ENCODE data around the gene UBE2G2.

DNA sequence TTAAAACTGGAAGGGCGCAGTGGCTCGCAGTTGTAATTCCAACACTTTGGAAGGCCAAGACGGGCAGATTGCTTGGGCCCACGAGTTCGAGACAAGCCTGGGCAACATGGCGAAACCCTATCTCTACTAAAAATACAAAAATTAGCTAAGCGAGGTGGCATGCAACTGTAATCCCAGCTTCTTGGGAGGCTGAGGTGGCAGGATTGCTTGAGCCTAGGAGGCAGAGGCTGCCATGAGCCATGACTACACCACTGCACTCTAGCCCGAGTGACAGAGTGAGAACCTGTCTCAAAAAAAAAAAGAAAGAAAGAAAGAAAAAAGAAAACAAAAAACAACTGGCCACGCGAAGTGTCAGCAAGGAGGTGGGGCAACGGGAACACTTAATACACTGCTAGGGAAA is 6.3 kb downstream of the UBE2G2 start:
- no peak for TF ChIP-seq CTCF (IDR thresholded peaks at IDR 0.05; ENCODE audit: insufficient read depth, low read length)
- TF ChIP-seq SPI1 (IDR thresholded peaks at IDR 0.05; ENCODE audit: borderline replicate concordance, low read depth): no peak
- no peak for TF ChIP-seq POLR2AphosphoS5 (IDR thresholded peaks at IDR 0.05; ENCODE audit: low read depth)
- no peak for TF ChIP-seq REST (IDR thresholded peaks at IDR 0.05; ENCODE audit: insufficient replicate concordance, low read depth)
- TF ChIP-seq GABPA (IDR thresholded peaks at IDR 0.05; ENCODE audit: low read depth): no peak
